Measurements from ENCODE around the gene CYP4A11. TPM values are rescaled to one million over a fixed set of nuclear protein-coding genes. Genes with fewer than 3 reads are reported as not detected.
"Not testable (repeated sequence)": the region's sequence is repeated elsewhere in the genome, so short reads cannot be mapped to it uniquely, and the experiment has no call there.

The CYP4A11 gene
- total RNA-seq, 1 donor from 2014 or later: not detected

GRCh38 chr1:46931151-46931550 lies 10.1 kb downstream of the CYP4A11 start:
- Histone ChIP-seq H3K36me3 (no peaks in the 10 kb centered on the region), H3K9me3 (replicated peaks) (no peaks in the 10 kb centered on the region), H3K4me3 (no peak overlapping the region), H3K27ac (replicated peaks) (no peak overlapping the region), H3K27me3 (ENCODE audit: low read depth) (no peaks in the 10 kb centered on the region), H3K4me1 (no peaks in the 10 kb centered on the region)
- DNase-seq: no peak
- intact Hi-C loops (cut with micrococcal nuclease): no loop called here
- TF ChIP-seq, protein P1, sequence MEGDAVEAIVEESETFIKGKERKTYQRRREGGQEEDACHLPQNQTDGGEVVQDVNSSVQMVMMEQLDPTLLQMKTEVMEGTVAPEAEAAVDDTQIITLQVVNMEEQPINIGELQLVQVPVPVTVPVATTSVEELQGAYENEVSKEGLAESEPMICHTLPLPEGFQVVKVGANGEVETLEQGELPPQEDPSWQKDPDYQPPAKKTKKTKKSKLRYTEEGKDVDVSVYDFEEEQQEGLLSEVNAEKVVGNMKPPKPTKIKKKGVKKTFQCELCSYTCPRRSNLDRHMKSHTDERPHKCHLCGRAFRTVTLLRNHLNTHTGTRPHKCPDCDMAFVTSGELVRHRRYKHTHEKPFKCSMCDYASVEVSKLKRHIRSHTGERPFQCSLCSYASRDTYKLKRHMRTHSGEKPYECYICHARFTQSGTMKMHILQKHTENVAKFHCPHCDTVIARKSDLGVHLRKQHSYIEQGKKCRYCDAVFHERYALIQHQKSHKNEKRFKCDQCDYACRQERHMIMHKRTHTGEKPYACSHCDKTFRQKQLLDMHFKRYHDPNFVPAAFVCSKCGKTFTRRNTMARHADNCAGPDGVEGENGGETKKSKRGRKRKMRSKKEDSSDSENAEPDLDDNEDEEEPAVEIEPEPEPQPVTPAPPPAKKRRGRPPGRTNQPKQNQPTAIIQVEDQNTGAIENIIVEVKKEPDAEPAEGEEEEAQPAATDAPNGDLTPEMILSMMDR (IDR thresholded peaks at IDR 0.05; ENCODE audit: borderline replicate concordance): no peak

DNA sequence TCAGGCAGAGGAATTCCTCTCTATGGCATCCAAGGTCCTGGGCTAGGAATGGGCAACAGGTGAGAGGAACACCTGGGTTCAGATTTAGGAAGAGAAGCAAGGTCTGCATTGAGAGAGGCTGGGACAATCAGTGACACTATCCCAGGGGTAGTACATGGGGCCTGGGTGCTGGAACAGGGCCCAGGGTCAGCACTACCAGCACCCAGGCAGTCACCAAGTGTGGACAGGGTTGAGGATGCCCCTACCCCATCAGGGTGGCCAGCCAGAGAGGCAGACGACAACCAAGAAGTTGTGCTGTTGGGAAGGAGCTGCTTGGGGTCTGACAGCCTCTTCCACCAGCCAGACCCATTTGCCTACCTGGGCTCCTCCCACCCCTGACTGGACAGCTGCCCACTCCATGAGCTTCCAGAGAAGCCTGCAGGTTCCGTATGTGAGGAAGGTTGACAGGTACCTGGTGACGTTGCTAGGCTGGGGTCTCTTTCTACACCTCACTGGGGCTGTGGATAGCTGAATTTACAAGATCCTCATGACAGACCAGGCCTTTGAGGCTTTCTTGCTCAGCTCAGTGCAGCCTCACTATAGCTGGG lies 13.9 kb downstream of the CYP4A11 start:
- no peak for DNase-seq
- Histone ChIP-seq H3K4me3 (no peak overlapping the region), H3K36me3 (no peaks in the 10 kb centered on the region), H3K9me3 (replicated peaks) (peaks cover 19% of the 10 kb centered on the region), H3K4me1 (no peaks in the 10 kb centered on the region), H3K27ac (replicated peaks) (no peak overlapping the region), H3K27me3 (ENCODE audit: low read depth) (no peaks in the 10 kb centered on the region)
- intact Hi-C loops (cut with micrococcal nuclease): no loop called here
- TF ChIP-seq, protein P1 (IDR thresholded peaks at IDR 0.05; ENCODE audit: borderline replicate concordance): no peak

- H3K27me3 ChIP-seq (ENCODE audit: low read depth): no peaks in the 10 kb centered on the region
- no peak overlapping the region for H3K4me3 ChIP-seq
- no peak overlapping the region for H3K27ac ChIP-seq (replicated peaks)
- peaks cover 75% of the 10 kb centered on the region for H3K9me3 ChIP-seq (replicated peaks)
- no peaks in the 10 kb centered on the region for H3K4me1 ChIP-seq
- no peak for DNase-seq
- TF ChIP-seq, protein P1 (IDR thresholded peaks at IDR 0.05; ENCODE audit: borderline replicate concordance): no peak
- intact Hi-C loops (cut with micrococcal nuclease): no loop called here
- H3K36me3 ChIP-seq: no peaks in the 10 kb centered on the region
These were observed 30.5 kb downstream of the CYP4A11 start for GRCh38 chr1:46910790-46911189.

DNA sequence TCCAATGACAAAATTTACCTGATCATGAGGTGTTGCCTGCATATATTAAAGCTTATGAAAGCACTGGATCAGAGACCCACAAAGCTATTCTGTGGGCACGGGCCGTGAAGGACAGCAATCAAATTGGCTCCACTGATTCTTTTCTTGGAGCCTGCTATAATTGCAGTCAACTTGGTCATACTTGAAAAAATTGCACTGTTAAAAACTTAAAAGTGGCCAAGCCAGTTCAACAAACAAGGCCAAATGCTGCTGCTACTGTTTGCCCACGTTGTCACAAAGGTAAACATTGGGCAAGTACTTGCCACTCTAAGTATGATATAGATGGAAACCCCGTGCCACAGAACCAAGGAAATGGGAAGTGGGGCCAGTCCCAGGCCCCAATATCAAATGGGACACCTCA lies 37.8 kb downstream of the CYP4A11 start:
- intact Hi-C loops (cut with micrococcal nuclease): no loop called here
- Histone ChIP-seq H3K4me3 (no peak overlapping the region), H3K36me3 (no peaks in the 10 kb centered on the region), H3K27ac (replicated peaks) (no peak overlapping the region), H3K4me1 (no peaks in the 10 kb centered on the region), H3K9me3 (replicated peaks) (peaks cover 35% of the 10 kb centered on the region), H3K27me3 (ENCODE audit: low read depth) (no peaks in the 10 kb centered on the region)
- TF ChIP-seq, protein P1 (IDR thresholded peaks at IDR 0.05; ENCODE audit: borderline replicate concordance): no peak
- DNase-seq: no peak

- TF ChIP-seq, protein P1 (IDR thresholded peaks at IDR 0.05; ENCODE audit: borderline replicate concordance): no peak
- intact Hi-C loops (cut with micrococcal nuclease): no loop called here
- Histone ChIP-seq H3K4me3 (no peak overlapping the region), H3K27ac (replicated peaks) (no peak overlapping the region), H3K36me3 (no peaks in the 10 kb centered on the region), H3K27me3 (ENCODE audit: low read depth) (no peaks in the 10 kb centered on the region), H3K9me3 (replicated peaks) (peaks cover 12% of the 10 kb centered on the region), H3K4me1 (no peaks in the 10 kb centered on the region)
- no peak for DNase-seq
These were observed 40.9 kb downstream of the CYP4A11 start for GRCh38 chr1:46900401-46900800.

DNA sequence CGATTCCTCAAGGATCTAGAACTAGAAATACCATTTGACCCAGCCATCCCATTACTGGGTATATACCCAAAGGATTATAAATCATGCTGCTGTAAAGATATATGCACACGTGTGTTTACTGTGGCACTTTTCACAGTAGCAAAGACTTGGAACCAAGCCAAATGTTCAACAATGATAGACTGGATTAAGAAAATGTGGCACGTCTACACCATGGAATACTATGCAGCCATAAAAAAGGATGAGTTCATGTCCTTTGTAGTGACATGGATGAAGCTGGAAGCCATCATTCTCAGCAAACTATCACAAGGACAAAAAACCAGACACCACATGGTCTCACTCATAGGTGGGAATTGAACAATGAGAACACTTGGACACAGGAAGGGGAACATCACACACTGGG lies 59.6 kb downstream of the CYP4A11 start:
- H3K9me3 ChIP-seq (replicated peaks); H3K36me3 ChIP-seq; H3K27ac ChIP-seq (replicated peaks); DNase-seq; intact Hi-C loops (cut with micrococcal nuclease); H3K4me3 ChIP-seq; H3K27me3 ChIP-seq (ENCODE audit: low read depth); H3K4me1 ChIP-seq: not testable (repeated sequence)

Other genes starting within 250 kb of the CYP4A11 start
- 59.0 TPM for gene EFCAB14, start 222.4 kb downstream of the CYP4A11 start, total RNA-seq
- 11.5 TPM for gene CYP4B1, start 142.4 kb downstream of the CYP4A11 start, total RNA-seq
- gene CYP4X1, start 82.2 kb upstream of the CYP4A11 start, total RNA-seq: 2.1 TPM
- 0.71 TPM for gene CYP4Z1, start 125.8 kb upstream of the CYP4A11 start, total RNA-seq
- gene CYP4A22, start 196.0 kb upstream of the CYP4A11 start, total RNA-seq: not detected
- gene PDZK1IP1, start 248.6 kb upstream of the CYP4A11 start, total RNA-seq: not detected